Lung microvascular endothelial cell (primary cell): ENCODE results near the gene STAB2. TPM values are rescaled to one million over a fixed set of nuclear protein-coding genes. Genes with fewer than 3 reads are reported as not detected.

Source experiments
- DNase-seq, 2 donors: peaks; one replicate each; pipeline versions ENCODE4 v3.0.0 to v3.0.0-alpha.2; 2010; ENCODE audit warnings: low read depth in 2 of 2
- total RNA-seq: library from RNA; depleted of rRNA; stranded (reverse); fragments of >200 nt; gene quantifications from 2 replicates; pipeline ENCODE4 v1.2.1, GENCODE V29; 2014

STAB2 gene
- total RNA-seq, 1 donor from 2014 or later = 10.5 TPM

DNA sequence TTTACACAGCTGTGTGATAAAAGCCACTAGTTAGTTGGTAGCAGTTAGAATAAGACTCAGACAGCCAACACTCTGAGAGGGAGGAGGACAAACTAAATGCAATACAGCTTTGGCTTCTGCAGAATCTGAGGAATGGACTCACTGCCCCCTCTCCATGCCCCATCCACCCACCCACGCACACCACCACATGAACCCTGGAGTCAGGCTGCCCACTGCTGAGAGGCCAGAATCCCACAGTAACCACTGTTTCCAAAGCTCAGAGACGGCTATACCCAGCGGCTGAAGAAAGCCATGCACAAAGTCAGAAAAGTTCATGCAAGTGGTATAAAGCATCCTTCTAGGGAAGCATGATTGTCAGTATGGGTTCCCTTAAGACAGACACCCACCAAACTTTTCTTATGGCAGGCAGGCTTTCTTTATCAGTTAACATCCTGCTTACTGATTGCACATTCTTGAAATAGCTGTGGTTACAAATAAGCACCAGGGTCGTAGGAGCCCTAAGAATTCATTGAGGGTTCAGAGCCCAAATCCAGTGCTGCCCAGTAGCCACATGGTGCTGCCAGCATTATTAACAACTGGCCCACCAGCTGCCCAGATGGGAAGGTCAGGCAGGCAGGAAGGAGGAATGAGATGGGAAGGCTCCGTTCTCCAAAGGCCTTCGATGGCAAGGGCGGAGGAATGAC, 192.5 kb downstream of the STAB2 start:
- DNase-seq = no peak

GRCh38 chr12:103780093-103780440, 193.0 kb downstream of the STAB2 start:
- DNase-seq = peak in 1 of 2 donors; percentile 31

DNA sequence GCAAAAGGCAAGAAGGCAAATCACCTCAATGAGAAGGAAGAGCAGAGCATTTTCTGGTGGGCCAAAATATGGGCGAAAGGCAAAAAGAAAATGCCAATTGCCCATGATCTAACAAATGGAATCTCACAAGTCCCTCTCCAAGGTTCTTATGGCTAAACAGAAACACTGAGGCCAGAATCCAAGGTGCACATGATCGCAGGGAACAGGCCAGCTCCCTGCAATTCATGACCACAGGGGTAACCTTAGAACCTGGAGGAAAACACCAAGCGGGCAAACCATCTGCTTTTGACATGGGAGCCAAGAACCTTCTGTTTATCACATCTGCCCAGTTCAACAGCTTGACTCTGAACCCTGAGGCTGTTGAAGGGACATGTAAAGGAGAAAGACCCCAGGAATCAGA, 193.9 kb downstream of the STAB2 start:
- no peak for DNase-seq

GRCh38 chr12:103782399-103782798, 195.3 kb downstream of the STAB2 start:
- no peak for DNase-seq

DNA sequence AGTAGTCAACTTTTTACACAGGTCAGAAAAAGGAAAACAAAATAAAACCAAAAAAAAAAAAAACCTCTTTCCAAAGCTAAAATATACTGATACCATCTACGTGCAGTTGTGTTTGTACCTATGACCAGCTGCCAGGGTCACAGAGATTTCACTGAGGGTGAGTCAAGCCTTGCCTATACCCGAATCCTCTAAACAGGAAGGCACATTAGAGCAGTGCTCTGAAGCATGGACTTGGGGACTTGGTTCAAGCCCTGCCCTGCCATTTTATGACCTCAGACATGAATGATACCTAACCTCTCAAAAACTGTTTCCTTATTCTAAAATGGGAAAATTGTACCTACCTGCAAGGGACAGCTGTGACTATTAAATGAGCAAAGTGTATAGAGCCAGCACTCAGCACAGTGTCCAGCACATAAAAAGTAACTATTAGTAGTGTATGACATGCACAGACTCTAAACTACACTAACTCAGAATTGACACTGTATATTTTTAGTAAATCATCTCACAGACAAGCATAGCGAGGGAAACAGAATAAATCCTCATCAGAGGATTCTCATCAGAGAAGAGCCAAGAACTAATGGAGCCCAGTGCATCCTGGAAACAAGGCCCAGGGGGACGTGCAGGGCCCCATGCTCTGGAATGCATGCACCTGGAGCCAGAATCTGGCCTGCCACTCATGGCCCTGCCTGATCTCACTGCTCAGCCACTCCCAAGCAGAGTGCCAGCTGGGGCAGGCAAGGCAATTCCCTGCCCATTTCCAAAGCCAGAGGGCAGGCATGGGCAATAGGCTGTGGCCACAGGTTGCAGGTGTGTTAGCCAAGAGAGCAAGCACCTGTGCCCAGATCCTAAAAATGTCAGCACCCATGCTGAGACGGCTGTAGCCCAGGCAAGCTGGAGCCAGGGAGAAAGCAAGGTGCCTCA, 196.9 kb downstream of the STAB2 start:
- DNase-seq = no peak

GRCh38 chr12:103785243-103786031, 198.4 kb downstream of the STAB2 start:
- DNase-seq = peak in 1 of 2 donors; percentile 50

DNA sequence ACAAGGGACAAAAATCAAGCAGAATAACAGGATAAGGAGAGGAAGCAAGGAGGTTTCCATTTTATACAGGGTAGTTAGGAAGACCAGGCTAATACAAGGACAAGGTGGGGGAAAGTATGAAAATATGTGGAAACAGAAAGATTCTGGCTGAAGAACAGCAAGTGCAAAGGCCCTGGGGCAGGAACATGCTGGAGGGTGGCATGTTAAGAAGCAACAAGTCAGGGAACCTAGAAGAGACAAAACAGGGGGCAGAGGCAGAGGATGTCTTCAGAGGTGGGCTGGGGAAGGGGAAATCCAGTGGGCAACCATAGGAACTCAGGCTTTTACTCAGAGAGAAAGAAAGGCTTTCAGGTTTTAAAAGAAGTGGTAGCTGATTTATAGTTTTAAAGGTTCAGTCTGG, 199.1 kb downstream of the STAB2 start:
- DNase-seq = no peak

- DNase-seq = no peak
Measured at GRCh38 chr12:103791350-103791920, 204.4 kb downstream of the STAB2 start.

- no peak for DNase-seq
Measured at GRCh38 chr12:103793046-103793445, 206.0 kb downstream of the STAB2 start.

GRCh38 chr12:103793512-103794045, 206.5 kb downstream of the STAB2 start:
- no peak for DNase-seq

DNA sequence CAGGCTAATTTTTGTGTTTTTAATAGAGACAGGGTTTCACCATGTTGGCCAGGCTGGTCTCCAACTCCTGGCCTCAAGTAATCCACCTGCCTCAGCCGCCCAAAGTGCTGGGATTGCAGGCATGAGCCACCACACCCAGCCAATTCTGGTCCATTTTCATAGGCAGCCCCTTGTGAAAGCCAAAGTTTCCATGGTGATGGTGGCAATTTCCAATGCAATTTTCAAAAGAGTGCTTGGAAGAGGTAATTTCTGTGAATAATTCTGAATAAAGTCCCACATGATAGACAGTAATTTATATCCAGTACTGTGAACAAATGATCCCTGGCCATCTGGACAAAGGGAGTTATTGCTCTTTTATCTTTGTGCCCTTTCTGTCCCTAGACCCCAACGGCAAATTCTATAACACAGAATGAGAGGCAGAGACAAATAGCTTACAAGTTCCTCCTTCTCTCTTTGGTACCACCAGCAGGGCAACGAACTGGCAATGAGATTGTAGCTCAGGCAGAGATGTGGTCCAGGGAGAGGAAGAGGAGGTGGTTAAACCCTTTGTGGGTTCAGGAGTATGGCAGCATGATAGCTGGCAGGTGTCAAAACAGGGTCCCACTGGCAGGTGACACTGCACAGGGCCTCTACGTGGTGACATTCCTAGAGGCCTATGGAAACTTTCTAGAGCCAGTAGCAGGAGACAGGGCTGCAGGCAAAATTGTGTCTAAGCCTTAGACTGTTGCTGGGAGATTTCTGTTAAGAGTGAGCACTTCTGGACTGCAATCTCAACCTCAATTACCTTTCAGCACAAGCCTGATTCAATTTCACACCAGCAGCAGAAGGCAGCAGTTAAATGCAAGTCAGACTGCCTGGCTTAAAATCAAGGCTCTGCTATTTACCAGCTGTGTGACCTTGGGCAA, 207.5 kb downstream of the STAB2 start:
- DNase-seq = no peak

- no peak for DNase-seq
Measured at GRCh38 chr12:103798586-103798985, 211.5 kb downstream of the STAB2 start.

DNA sequence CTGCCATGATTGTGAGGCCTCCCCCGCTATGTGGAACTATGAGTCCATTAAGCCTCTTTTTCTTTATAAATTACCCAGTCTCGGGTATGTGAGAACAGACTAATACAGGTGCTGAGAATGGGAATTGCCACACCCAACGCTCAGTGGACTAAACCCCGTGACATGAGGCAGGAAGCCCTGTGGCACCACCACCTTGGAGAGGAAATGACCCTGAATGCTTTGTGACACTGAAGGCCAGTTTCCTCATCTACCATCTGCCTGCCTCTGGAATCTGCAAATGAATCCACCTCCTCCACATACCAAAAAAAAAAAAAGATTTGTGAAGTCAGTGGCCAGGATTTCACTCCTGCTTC, 212.4 kb downstream of the STAB2 start:
- no peak for DNase-seq

DNA sequence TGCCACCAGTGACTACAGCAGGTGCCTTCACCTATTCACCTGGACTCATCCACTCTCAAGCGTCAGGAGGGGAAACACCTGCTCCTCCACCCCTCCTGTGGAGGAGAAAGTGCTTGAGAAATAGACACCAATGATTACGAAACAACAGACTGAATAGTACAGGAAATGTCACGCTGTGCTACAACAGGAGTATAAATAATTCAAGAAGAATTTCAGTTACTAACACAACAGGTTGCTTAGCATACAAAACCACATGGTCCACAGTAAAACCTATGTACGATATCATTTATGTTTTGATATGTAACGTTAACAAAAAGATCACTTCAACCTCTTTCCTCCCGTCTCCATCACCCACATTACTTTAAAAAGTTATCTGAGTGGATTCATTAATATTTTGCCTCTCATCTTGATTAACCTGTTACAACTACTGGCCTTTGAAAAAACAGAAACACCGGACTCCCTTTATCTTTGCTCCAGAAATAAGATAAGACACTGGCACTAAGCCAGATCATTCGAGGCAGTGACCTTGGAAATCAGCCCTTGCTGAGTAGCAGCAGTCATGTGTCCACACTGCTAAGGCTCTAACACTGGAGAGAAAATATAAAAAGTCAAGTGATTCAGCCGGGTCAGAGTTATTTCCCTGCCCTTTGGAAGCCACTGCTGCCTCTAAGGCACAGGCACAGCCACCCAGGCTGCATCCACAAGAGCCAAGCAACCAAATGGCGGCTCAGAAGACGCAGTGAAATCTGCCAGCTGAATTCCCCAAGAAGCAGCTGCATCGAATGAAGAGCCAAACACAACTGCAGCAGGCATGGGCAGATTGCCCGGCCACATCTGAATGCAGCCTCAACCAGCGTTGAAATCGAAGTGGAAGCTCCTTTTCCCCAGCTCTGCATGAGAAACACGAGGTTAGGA, 213.0 kb downstream of the STAB2 start:
- DNase-seq = peak; percentile 70 to 77

DNA sequence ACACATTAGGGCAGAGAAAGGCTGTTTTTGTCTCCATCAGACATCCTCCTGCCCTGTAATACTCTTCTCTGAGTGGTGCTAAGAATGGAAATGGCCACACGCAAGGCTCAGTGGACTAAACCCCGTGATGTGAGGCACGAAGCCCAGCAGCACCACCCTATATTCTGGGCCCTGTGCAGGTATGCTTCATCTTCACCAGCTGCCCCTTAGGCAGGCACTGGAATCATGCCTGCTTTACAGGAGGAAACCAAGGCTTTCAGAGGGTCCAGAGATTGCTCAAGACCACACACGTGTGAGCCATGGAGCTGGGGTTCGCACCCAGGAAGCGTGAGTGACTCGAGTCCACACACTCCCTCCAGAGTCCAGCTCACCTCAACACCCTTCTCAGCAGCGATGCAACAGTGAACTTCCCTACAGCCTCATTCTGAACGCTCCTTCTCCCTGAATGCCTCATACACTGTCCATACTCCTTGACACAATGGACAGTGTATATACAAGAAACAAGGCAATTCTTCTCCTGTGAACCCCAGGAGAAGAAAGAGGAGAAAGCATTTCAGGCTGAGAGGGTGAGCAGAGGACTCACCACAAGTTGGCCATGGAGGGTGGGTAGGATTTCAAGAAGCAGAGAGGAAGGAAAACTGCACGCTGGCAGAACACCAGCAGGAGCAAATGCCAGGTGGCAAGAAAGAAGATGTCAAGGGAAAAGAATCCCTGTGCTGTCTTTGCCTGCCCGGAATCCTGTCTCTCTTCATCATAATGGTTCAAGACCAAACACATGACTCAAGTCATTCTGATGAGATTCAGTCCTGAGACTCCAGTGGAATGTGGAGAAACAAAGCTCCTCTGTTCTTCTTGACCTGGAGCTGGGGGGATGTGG, 214.9 kb downstream of the STAB2 start:
- DNase-seq = no peak

DNA sequence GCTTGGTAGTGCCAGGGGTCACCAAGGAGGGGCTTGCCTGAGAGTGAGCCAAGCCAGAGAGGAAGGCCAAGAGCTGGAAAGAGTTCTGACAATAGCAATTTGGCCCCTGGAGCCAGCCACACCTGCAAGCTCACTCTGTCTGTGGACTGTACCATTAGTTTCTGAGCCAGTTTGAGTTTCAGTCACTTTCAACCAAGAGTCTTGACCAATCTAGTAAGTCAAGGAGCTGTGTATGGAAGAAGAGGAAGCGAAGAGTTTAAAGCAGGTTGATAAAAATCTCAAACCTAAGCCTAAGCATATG, 215.5 kb downstream of the STAB2 start:
- DNase-seq = no peak

DNA sequence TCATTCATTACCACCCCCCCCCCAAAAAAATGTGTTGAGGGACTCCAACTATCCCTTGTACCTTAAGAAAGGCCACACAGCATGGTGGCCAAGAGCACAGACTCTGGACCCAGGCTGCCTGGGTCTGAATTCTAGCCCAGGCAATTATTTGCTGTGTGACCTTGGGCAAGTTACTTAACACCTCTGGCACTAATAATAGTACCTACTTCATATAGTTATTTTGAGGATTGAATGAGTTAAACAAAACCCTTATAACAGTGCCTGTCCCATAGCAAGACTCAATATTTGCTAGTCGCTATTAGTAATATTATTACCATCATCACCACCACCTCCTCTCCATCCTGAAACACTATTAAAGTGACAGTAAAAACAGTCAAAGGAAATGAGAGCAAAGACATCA, 216.8 kb downstream of the STAB2 start:
- no peak for DNase-seq

- no peak for DNase-seq
Measured at GRCh38 chr12:103805655-103806360, 218.7 kb downstream of the STAB2 start.
